Adrenal gland (tissue), 5 donors: Measurements from ENCODE around the gene CACNA1C.

Source experiments
- POLR2A ChIP-seq, 2 donors: fragments of 450-650 bp; IDR thresholded peaks; one replicate each; pipeline ENCODE4 v1.6.1; 2017; ENCODE audit warnings: antibody characterized with exemption in 2 of 2, mild to moderate bottlenecking in 2 of 2, moderate library complexity in 1 of 2
- TF ChIP-seq, protein P1 (sequence below), 6 experiments: fragments of 450-650 bp in 4 of 6; fragments of 200-600 bp in 2 of 6; sonication (generic) in 1 of 6; IDR thresholded peaks; 1 replicate in 5 of 6; 2 replicates in 1 of 6; pipeline versions ENCODE4 v1.5.1 to v1.8.0; 2016 to 2021; ENCODE audit warnings: antibody characterized with exemption in 6 of 6, mild to moderate bottlenecking in 2 of 6, moderate library complexity in 1 of 6
- donor health status: DM: no; HTN: no; CAD: no.

DNA sequence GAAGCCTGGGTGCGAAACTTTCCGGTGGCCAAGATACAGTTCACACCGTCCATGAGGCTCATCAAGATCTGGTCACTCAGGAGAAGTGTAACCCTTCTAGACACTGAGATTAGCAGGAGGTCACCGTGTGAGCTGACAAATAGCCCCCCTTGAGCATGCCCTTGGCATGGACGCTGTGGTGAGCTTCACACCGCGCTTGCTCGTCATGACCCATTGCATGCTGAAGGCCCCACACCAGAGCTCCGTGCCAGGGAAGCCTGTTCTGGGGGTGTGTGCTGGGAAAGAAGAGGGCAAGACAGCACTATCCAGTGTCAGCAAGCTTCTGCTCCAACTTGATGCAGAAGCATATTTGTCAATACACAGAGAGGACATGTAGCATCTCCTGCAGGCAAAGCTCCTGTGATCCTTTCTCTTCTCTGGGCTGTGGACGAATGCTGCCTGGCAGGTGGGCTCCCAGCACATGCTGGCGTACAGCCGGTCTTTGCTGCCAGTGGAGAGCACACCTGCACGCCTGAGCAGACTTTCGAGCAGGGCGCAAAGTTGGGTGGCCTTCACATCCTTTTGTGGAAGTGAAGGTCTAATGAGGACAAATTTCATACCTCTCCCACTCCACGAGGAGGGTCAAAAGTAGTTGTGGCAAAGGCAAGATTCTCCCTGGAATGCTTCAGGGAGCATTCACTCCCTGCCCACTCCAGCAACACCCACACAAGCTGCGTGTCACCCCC is 615.1 kb downstream of the CACNA1C start:
- TF ChIP-seq, protein P1, sequence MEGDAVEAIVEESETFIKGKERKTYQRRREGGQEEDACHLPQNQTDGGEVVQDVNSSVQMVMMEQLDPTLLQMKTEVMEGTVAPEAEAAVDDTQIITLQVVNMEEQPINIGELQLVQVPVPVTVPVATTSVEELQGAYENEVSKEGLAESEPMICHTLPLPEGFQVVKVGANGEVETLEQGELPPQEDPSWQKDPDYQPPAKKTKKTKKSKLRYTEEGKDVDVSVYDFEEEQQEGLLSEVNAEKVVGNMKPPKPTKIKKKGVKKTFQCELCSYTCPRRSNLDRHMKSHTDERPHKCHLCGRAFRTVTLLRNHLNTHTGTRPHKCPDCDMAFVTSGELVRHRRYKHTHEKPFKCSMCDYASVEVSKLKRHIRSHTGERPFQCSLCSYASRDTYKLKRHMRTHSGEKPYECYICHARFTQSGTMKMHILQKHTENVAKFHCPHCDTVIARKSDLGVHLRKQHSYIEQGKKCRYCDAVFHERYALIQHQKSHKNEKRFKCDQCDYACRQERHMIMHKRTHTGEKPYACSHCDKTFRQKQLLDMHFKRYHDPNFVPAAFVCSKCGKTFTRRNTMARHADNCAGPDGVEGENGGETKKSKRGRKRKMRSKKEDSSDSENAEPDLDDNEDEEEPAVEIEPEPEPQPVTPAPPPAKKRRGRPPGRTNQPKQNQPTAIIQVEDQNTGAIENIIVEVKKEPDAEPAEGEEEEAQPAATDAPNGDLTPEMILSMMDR (IDR thresholded peaks at IDR 0.05): no peak
- TF ChIP-seq POLR2A (IDR thresholded peaks at IDR 0.05): no peak
